GM12878 (cell line): ENCODE results near the gene NTPCR.

Source experiments
- EED ChIP-seq: sonication (generic); IDR thresholded peaks from 2 replicates; pipeline ENCODE4 v1.6.1; 2016; ENCODE audit warnings: antibody characterized with exemption, low read depth
- FOS ChIP-seq: IDR thresholded peaks from 3 replicates; pipeline ENCODE4 v1.6.1; 2011; ENCODE audit warnings: borderline replicate concordance; ENCODE audit not compliant: insufficient read length; ENCODE audit errors: extremely low read depth
- HDAC2 ChIP-seq: fragments of 200-600 bp; sonication (generic); IDR thresholded peaks from 2 replicates; pipeline ENCODE4 v1.6.1; 2017
- KDM1A ChIP-seq: fragments of 200-600 bp; sonication (generic); IDR thresholded peaks from 2 replicates; pipeline ENCODE4 v1.6.1; 2016; ENCODE audit warnings: borderline replicate concordance
- PAX5 ChIP-seq: IDR thresholded peaks from 2 replicates; pipeline ENCODE4 v1.6.1; 2011; ENCODE audit warnings: low read depth, low read length, borderline replicate concordance
- POLR2AphosphoS5 ChIP-seq: IDR thresholded peaks from 2 replicates; pipeline ENCODE4 v1.6.1; 2011; ENCODE audit warnings: mild to moderate bottlenecking, low read length, inconsistent platforms
- SP1 ChIP-seq: IDR thresholded peaks from one replicate; pipeline ENCODE4 v1.6.1; 2011; ENCODE audit warnings: low read depth, low read length
- SUPT20H ChIP-seq: IDR thresholded peaks from 2 replicates; pipeline ENCODE4 v1.6.1; 2011; ENCODE audit warnings: low read depth, mild to moderate bottlenecking, low read length, moderate library complexity, borderline replicate concordance; ENCODE audit not compliant: control insufficient read depth
- TAF1 ChIP-seq: IDR thresholded peaks from 2 replicates; pipeline ENCODE4 v1.6.1; 2011; ENCODE audit warnings: mild to moderate bottlenecking, low read depth, low read length, borderline replicate concordance
- ZNF24 ChIP-seq: fragments of 450-650 bp; IDR thresholded peaks from 2 replicates; pipeline ENCODE4 v1.6.1; 2017; ENCODE audit warnings: antibody characterized with exemption, mild to moderate bottlenecking
- TF ChIP-seq, protein P1 (sequence below): IDR thresholded peaks from 2 replicates; pipeline ENCODE4 v1.6.1; 2012; ENCODE audit warnings: low read depth, low read length, improper control_type of control experiment
- TF ChIP-seq, protein P2 (sequence below), 3 experiments: IDR thresholded peaks in 2 of 3; conservative IDR thresholded peaks in 1 of 3; 2 replicates each; pipeline ENCODE4 v1.5.1; 2011; ENCODE audit warnings: low read depth in 3 of 3, low read length in 3 of 3, mild to moderate bottlenecking in 3 of 3, control low read depth in 2 of 3, moderate library complexity in 2 of 3, inconsistent platforms in 1 of 3, mixed read lengths in 1 of 3; ENCODE audit not compliant: control insufficient read depth in 2 of 3, insufficient read depth in 1 of 3; ENCODE audit errors: extremely low read depth in 1 of 3
- TF ChIP-seq, protein P3 (sequence below): IDR thresholded peaks from 2 replicates; pipeline ENCODE4 v1.6.1; 2011; ENCODE audit warnings: low read depth, mild to moderate bottlenecking, low read length, moderate library complexity, borderline replicate concordance; ENCODE audit errors: extremely low read depth

DNA sequence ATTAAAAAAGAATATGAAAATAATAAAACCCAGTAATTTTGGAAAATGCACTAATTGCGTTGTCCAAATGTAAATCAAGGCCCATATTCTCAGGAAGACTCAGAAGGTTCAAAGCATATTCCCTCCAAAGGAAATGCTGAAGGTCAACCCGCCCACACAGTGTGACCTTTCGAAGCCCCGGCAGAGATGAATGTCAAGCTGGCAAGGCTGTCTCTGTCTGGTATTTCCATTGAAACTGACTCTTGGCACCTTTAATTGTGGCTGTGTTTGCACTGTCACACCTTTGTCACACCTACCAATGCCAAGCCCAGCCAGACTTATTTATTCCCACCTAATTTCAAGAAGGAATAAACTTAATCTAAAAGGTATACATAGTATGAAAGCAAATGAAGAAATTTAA is 82.5 kb downstream of the NTPCR start:
- TF ChIP-seq EED (no peak), TAF1 (no peak), SP1 (no peak), PAX5 (no peak), KDM1A (no peak), SUPT20H (no peak), HDAC2 (no peak), POLR2AphosphoS5 (no peak), FOS (no peak), ZNF24 (no peak)
- TF ChIP-seq, protein P1, sequence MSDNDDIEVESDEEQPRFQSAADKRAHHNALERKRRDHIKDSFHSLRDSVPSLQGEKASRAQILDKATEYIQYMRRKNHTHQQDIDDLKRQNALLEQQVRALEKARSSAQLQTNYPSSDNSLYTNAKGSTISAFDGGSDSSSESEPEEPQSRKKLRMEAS, result no peak
- TF ChIP-seq, protein P2, sequence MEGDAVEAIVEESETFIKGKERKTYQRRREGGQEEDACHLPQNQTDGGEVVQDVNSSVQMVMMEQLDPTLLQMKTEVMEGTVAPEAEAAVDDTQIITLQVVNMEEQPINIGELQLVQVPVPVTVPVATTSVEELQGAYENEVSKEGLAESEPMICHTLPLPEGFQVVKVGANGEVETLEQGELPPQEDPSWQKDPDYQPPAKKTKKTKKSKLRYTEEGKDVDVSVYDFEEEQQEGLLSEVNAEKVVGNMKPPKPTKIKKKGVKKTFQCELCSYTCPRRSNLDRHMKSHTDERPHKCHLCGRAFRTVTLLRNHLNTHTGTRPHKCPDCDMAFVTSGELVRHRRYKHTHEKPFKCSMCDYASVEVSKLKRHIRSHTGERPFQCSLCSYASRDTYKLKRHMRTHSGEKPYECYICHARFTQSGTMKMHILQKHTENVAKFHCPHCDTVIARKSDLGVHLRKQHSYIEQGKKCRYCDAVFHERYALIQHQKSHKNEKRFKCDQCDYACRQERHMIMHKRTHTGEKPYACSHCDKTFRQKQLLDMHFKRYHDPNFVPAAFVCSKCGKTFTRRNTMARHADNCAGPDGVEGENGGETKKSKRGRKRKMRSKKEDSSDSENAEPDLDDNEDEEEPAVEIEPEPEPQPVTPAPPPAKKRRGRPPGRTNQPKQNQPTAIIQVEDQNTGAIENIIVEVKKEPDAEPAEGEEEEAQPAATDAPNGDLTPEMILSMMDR (IDR thresholded peaks at IDR 0.05 in 2 of 3, conservative IDR thresholded peaks at IDR 0.05 in 1 of 3; ENCODE audit: control insufficient read depth in 2 of 3, extremely low read depth in 1 of 3, insufficient read depth in 1 of 3, low read depth in 3 of 3, low read length in 3 of 3), result no peak
- TF ChIP-seq, protein P3, sequence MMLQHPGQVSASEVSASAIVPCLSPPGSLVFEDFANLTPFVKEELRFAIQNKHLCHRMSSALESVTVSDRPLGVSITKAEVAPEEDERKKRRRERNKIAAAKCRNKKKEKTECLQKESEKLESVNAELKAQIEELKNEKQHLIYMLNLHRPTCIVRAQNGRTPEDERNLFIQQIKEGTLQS, result no peak
